Measurements from ENCODE around the gene ANKRD12. TPM values are rescaled to one million over a fixed set of nuclear protein-coding genes. Genes with fewer than 3 reads are reported as not detected.

ANKRD12 gene
- total RNA-seq, 4 donors from 2014 or later, result 13.0 to 60.3 (median 23.4) TPM

GRCh38 chr18:9102508-9103375 lies 33.8 kb upstream of the ANKRD12 start, which contains the start of gene NDUFV2:
Gene NDUFV2, plus strand, starts transcription at chr18:9102699. Its CDS starts 45 bp downstream, at chr18:9102744.
- intact Hi-C loops (cut with DNase I), result loop anchor here (2.0 kb wide), 1 partner anchor 34 kb away; the partner anchor contains the start of gene ANKRD12
- Histone ChIP-seq H3K4me1 (peaks cover 36 to 61% (median 37%) of the 10 kb centered on the region in 3 donors), H3K9me3 (no peaks in the 10 kb centered on the region), H3K4me3 (peak within 1 kb of the TSS; percentile 44 to 87 (median 70)), H3K27me3 (no peaks in the 10 kb centered on the region), H3K27ac (peak within 1 kb of the TSS; percentile 91 to 97 (median 92)), H3K36me3 (no peaks in the 10 kb centered on the region)
- peak in 2 of 4 donors; percentile 70 to 98 for TF ChIP-seq POLR2A (IDR thresholded peaks at IDR 0.05)
- TF ChIP-seq, protein P1, sequence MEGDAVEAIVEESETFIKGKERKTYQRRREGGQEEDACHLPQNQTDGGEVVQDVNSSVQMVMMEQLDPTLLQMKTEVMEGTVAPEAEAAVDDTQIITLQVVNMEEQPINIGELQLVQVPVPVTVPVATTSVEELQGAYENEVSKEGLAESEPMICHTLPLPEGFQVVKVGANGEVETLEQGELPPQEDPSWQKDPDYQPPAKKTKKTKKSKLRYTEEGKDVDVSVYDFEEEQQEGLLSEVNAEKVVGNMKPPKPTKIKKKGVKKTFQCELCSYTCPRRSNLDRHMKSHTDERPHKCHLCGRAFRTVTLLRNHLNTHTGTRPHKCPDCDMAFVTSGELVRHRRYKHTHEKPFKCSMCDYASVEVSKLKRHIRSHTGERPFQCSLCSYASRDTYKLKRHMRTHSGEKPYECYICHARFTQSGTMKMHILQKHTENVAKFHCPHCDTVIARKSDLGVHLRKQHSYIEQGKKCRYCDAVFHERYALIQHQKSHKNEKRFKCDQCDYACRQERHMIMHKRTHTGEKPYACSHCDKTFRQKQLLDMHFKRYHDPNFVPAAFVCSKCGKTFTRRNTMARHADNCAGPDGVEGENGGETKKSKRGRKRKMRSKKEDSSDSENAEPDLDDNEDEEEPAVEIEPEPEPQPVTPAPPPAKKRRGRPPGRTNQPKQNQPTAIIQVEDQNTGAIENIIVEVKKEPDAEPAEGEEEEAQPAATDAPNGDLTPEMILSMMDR (IDR thresholded peaks at IDR 0.05), result peak in 2 of 6 experiments; percentile 12 to 16
- peak; percentile 85 for DNase-seq
- WGBS, 2 donors, result 0 to 1% methylated on average over 13 to 25 of the region's 64 CpGs

GRCh38 chr18:9103376-9103873 lies 33.2 kb upstream of the ANKRD12 start:
- Histone ChIP-seq H3K36me3 (no peaks in the 10 kb centered on the region), H3K4me1 (peaks cover 39 to 63% (median 43%) of the 10 kb centered on the region in 3 donors), H3K4me3 (peak overlapping the region; percentile 44 to 87 (median 70)), H3K9me3 (no peaks in the 10 kb centered on the region), H3K27ac (peak overlapping the region; percentile 91 to 97 (median 92)), H3K27me3 (no peaks in the 10 kb centered on the region)
- TF ChIP-seq, protein P1 (IDR thresholded peaks at IDR 0.05), result peak in 2 of 6 experiments; percentile 4 to 14
- TF ChIP-seq POLR2A (IDR thresholded peaks at IDR 0.05), result no peak
- WGBS, 2 donors, result 1% methylated on average over 4 of the region's 4 CpGs
- intact Hi-C loops (cut with DNase I), result loop anchor here (2.0 kb wide), 1 partner anchor 33 kb away; the partner anchor contains the start of gene ANKRD12
- DNase-seq, result no peak

- 3 to 10% methylated on average over 5 of the region's 5 CpGs for whole genome bisulfite sequencing, 2 donors
- Histone ChIP-seq H3K27me3 (no peaks in the 10 kb centered on the region), H3K9me3 (no peaks in the 10 kb centered on the region), H3K4me3 (peak overlapping the region; percentile 44 to 87 (median 70)), H3K27ac (peak overlapping the region; percentile 91 to 97 (median 92)), H3K4me1 (peaks cover 45 to 73% (median 51%) of the 10 kb centered on the region in 3 donors), H3K36me3 (no peaks in the 10 kb centered on the region)
- intact Hi-C loops (cut with DNase I), result no loop called here
- TF ChIP-seq, protein P1 (IDR thresholded peaks at IDR 0.05), result no peak
- TF ChIP-seq POLR2A (IDR thresholded peaks at IDR 0.05), result no peak
- DNase-seq, result no peak
Measured at GRCh38 chr18:9104244-9104901, 32.2 kb upstream of the ANKRD12 start.

DNA sequence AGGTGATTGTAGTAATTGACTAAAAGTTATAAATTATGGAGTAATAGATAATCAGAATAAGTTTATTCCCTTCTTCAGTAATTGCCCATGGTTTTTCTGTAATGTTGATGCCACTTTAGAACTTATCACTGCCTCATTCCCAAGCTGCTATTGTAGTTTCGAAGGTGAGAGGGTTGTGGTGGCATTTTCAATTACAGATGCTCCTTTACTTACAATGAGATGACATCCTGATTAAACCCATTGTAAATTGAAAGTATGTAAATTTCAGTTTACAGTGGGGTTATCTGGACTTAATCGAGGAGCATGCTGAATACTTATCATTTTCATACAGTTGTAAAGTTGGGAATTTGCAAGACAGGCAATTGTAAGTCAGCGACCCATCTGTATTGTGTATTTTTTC lies 31.2 kb upstream of the ANKRD12 start:
- H3K9me3 ChIP-seq, result no peaks in the 10 kb centered on the region
- peaks cover 52 to 83% (median 60%) of the 10 kb centered on the region in 3 donors for H3K4me1 ChIP-seq
- intact Hi-C loops (cut with DNase I), result no loop called here
- H3K27me3 ChIP-seq, result no peaks in the 10 kb centered on the region
- no peaks in the 10 kb centered on the region for H3K36me3 ChIP-seq
- 24 to 25% methylated on average over 3 of the region's 3 CpGs for WGBS, 2 donors
- peak overlapping the region; percentile 5 to 97 (median 92) for H3K27ac ChIP-seq
- H3K4me3 ChIP-seq, result peak overlapping the region; percentile 5 to 87 (median 70)
- no peak for DNase-seq
- TF ChIP-seq, protein P1 (IDR thresholded peaks at IDR 0.05), result no peak
- no peak for TF ChIP-seq POLR2A (IDR thresholded peaks at IDR 0.05)

Data from esophagus squamous epithelium (tissue), 5 donors.